H9 (cell line): ENCODE data around the gene SURF4. TPM values are rescaled to one million over a fixed set of nuclear protein-coding genes. Genes with fewer than 3 reads are reported as not detected.

Experiments
- DNase-seq: peaks from one replicate; pipeline ENCODE4 v3.0.0-alpha.2; 2017
- H2AFZ ChIP-seq: one replicate; pipeline ENCODE4 v1.6.1; 2013; ENCODE audit warnings: mild to moderate bottlenecking, low read length, control low read depth, moderate library complexity
- H2AK5ac ChIP-seq: 2 replicates; pipeline ENCODE4 v1.6.1; 2013; ENCODE audit warnings: low read length, control low read depth, mixed read lengths; ENCODE audit not compliant: insufficient read length
- H2BK120ac ChIP-seq: one replicate; pipeline ENCODE4 v1.6.1; 2013; ENCODE audit warnings: low read depth, mild to moderate bottlenecking, low read length, control low read depth, inconsistent platforms; ENCODE audit not compliant: poor library complexity, severe bottlenecking
- H2BK12ac ChIP-seq: 2 replicates; pipeline ENCODE4 v1.6.1; 2013; ENCODE audit warnings: low read length, control low read depth, mixed read lengths, low read depth; ENCODE audit not compliant: insufficient read length
- H2BK15ac ChIP-seq: 2 replicates; pipeline ENCODE4 v1.6.1; 2013; ENCODE audit warnings: low read depth, low read length, control low read depth
- H2BK20ac ChIP-seq: one replicate; pipeline ENCODE4 v1.6.1; 2013; ENCODE audit warnings: low read depth, mild to moderate bottlenecking, low read length, control low read depth, inconsistent platforms; ENCODE audit not compliant: poor library complexity, severe bottlenecking
- H2BK5ac ChIP-seq: 2 replicates; pipeline ENCODE4 v1.6.1; 2013; ENCODE audit warnings: low read length, control low read depth, mixed read lengths; ENCODE audit not compliant: insufficient read length
- H3K14ac ChIP-seq: 2 replicates; pipeline ENCODE4 v1.6.1; 2013; ENCODE audit warnings: low read length, control low read depth; ENCODE audit not compliant: insufficient read depth
- H3K18ac ChIP-seq: 2 replicates; pipeline ENCODE4 v1.6.1; 2013; ENCODE audit warnings: low read depth, mild to moderate bottlenecking, mixed read lengths, low read length, control low read depth; ENCODE audit not compliant: insufficient read length
- H3K23ac ChIP-seq: 2 replicates; pipeline ENCODE4 v1.6.1; 2013; ENCODE audit warnings: low read length, control low read depth, mixed read lengths, low read depth; ENCODE audit not compliant: insufficient read length
- H3K23me2 ChIP-seq: 2 replicates; pipeline ENCODE4 v1.6.1; 2013; ENCODE audit warnings: low read depth, mild to moderate bottlenecking, mixed read lengths, low read length, control low read depth; ENCODE audit not compliant: insufficient read length, poor library complexity, severe bottlenecking
- H3K27ac ChIP-seq: 2 replicates; pipeline ENCODE4 v1.5.1; 2013; ENCODE audit warnings: low read length, control low read depth, mixed read lengths, low read depth; ENCODE audit not compliant: insufficient read length
- H3K27me3 ChIP-seq: 2 replicates; pipeline ENCODE4 v1.6.1; 2013; ENCODE audit warnings: low read length, control low read depth, inconsistent platforms; ENCODE audit not compliant: insufficient read depth
- H3K4ac ChIP-seq: 2 replicates; pipeline ENCODE4 v1.6.1; 2013; ENCODE audit warnings: low read depth, mild to moderate bottlenecking, control low read depth, inconsistent platforms, low read length, moderate library complexity
- H3K4me1 ChIP-seq: 2 replicates; pipeline ENCODE4 v1.6.1; 2013; ENCODE audit warnings: low read length, control low read depth, inconsistent platforms; ENCODE audit not compliant: insufficient read depth
- H3K4me2 ChIP-seq: 2 replicates; pipeline ENCODE4 v1.6.1; 2013; ENCODE audit warnings: low read length, control low read depth, mixed read lengths; ENCODE audit not compliant: insufficient read length, insufficient read depth
- H3K56ac ChIP-seq: 2 replicates; pipeline ENCODE4 v1.6.1; 2013; ENCODE audit warnings: low read depth, mild to moderate bottlenecking, mixed read lengths, low read length, control low read depth; ENCODE audit not compliant: insufficient read length
- H3K79me1 ChIP-seq: 2 replicates; pipeline ENCODE4 v1.6.1; 2013; ENCODE audit warnings: low read depth, mild to moderate bottlenecking, moderate library complexity, low read length, control low read depth, inconsistent platforms; ENCODE audit not compliant: insufficient read depth, poor library complexity, severe bottlenecking
- H3K79me2 ChIP-seq: 2 replicates; pipeline ENCODE4 v1.6.1; 2013; ENCODE audit warnings: low read length, control low read depth, inconsistent platforms; ENCODE audit not compliant: insufficient read depth
- H3K9ac ChIP-seq: 2 replicates; pipeline ENCODE4 v1.6.1; 2013; ENCODE audit warnings: low read length, control low read depth, mixed read lengths; ENCODE audit not compliant: insufficient read length; ENCODE audit errors: extremely low read depth
- H3K9me3 ChIP-seq: one replicate; pipeline ENCODE4 v1.6.1; 2013; ENCODE audit warnings: low read depth, low read length, inconsistent platforms; ENCODE audit not compliant: control insufficient read depth
- H3T11ph ChIP-seq: one replicate; pipeline ENCODE4 v1.6.1; 2013; ENCODE audit warnings: mild to moderate bottlenecking, low read length, control low read depth, inconsistent platforms
- H4K20me1 ChIP-seq: one replicate; pipeline ENCODE4 v1.6.1; 2013; ENCODE audit not compliant: control insufficient read depth, insufficient read length, insufficient read depth
- H4K5ac ChIP-seq: 2 replicates; pipeline ENCODE4 v1.6.1; 2013; ENCODE audit warnings: low read depth, mild to moderate bottlenecking, mixed read lengths, low read length, control low read depth; ENCODE audit not compliant: insufficient read length
- H4K8ac ChIP-seq: replicated peaks from 2 replicates; pipeline ENCODE4 v1.6.1; 2013; ENCODE audit warnings: low read length, control low read depth, mixed read lengths, low read depth; ENCODE audit not compliant: insufficient read length
- H4K91ac ChIP-seq: 2 replicates; pipeline ENCODE4 v1.6.1; 2013; ENCODE audit warnings: low read depth, mild to moderate bottlenecking, moderate library complexity, mixed read lengths, low read length, control low read depth; ENCODE audit not compliant: insufficient read length
- H3K27ac Mint-ChIP-seq, 3 experiments: 2 replicates in 2 of 3; 3 replicates in 1 of 3; pipeline ENCODE4 v1.8.0; 2020 to 2021; ENCODE audit warnings: mixed read lengths in 3 of 3, mild to moderate bottlenecking in 1 of 3, moderate library complexity in 1 of 3
- H3K27me3 Mint-ChIP-seq: 2 replicates; pipeline ENCODE4 v1.8.0; 2021; ENCODE audit warnings: low read depth, mild to moderate bottlenecking, moderate library complexity, mixed read lengths
- H3K36me3 Mint-ChIP-seq, 3 experiments: 2 replicates in 2 of 3; 3 replicates in 1 of 3; pipeline ENCODE4 v1.8.0; 2020 to 2021; ENCODE audit warnings: low read depth in 3 of 3, mixed read lengths in 3 of 3; ENCODE audit not compliant: insufficient read depth in 1 of 3
- H3K4me1 Mint-ChIP-seq, 2 experiments: 2 replicates each; pipeline ENCODE4 v1.8.0; 2020; ENCODE audit warnings: mixed read lengths in 2 of 2
- H3K4me3 Mint-ChIP-seq, 2 experiments: 2 replicates in 1 of 2; 3 replicates in 1 of 2; pipeline ENCODE4 v1.8.0; 2020 to 2021; ENCODE audit warnings: mild to moderate bottlenecking in 2 of 2, mixed read lengths in 2 of 2, moderate library complexity in 1 of 2
- H3K9me3 Mint-ChIP-seq, 2 experiments: 2 replicates in 1 of 2; 3 replicates in 1 of 2; pipeline ENCODE4 v1.8.0; 2020; ENCODE audit warnings: mild to moderate bottlenecking in 2 of 2, mixed read lengths in 2 of 2, moderate library complexity in 1 of 2
- WGBS: extraction: QIAGEN DNeasy Blood & Tissue Kit; methylation state at CpG from one replicate; pipeline ENCODE4 v1.1.7; 2013; ENCODE audit warnings: missing lambda C conversion rate, low lambda C conversion rate, mixed read lengths; ENCODE audit not compliant: insufficient read length; ENCODE audit errors: extremely low coverage; 5-methylcytosine and 5-hydroxymethylcytosine counted together
- total RNA-seq: library from RNA; stranded (reverse); gene quantifications from 2 replicates; pipeline ENCODE4 v1.2.1, GENCODE V29; 2021
- TF ChIP-seq, protein P1 (sequence below): fragments of 200-600 bp; sonication (generic); conservative IDR thresholded peaks from 3 replicates; pipeline ENCODE4 v1.8.0; 2021; ENCODE audit warnings: antibody characterized with exemption, mild to moderate bottlenecking

SURF4 gene
- total RNA-seq, 1 experiment from 2014 or later, result 146 TPM

DNA sequence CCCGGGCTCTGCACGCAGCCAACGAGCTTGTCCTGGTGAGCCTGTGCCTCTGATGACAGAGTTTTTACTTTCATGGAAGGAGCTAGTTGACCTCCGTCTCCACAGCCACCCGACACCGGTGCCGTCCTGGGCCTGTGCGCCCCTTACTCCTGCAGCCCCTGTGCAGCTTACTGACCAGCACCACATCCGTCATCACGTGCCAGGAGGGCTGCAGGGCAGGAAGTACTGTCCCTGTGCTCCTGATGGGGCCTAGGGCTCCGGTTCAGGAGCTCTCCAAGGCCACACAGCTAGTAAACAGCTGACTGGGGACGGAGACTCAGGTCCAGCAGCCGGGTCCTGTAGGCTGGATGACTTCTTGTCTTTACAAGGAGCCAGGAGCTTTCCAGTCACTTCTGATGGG, 10.5 kb upstream of the SURF4 start:
- Histone ChIP-seq H3K14ac (no peak overlapping the region), H3K9ac (no peak overlapping the region), H2BK120ac (no peak overlapping the region), H4K91ac (no peak overlapping the region), H4K5ac (no peak overlapping the region), H3K56ac (no peak overlapping the region), H2BK12ac (no peak overlapping the region), H4K8ac (no peak overlapping the region), H2BK20ac (no peak overlapping the region), H3K4me2 (no peak overlapping the region), H3K23ac (no peak overlapping the region), H3T11ph (no peak overlapping the region), H3K79me2 (no peaks in the 10 kb centered on the region), H3K23me2 (no peaks in the 10 kb centered on the region), H3K79me1 (no peaks in the 10 kb centered on the region), H3K4me1 (no peaks in the 10 kb centered on the region), H3K9me3 (no peaks in the 10 kb centered on the region), H3K27ac (no peak overlapping the region), H3K18ac (no peak overlapping the region), H2AK5ac (no peak overlapping the region), H3K4ac (no peak overlapping the region), H3K27me3 (no peaks in the 10 kb centered on the region), H2BK15ac (no peak overlapping the region), H4K20me1 (peaks cover 3% of the 10 kb centered on the region), H2BK5ac (no peak overlapping the region), H2AFZ (no peak overlapping the region)
- no peak for DNase-seq
- Mint-ChIP-seq H3K27me3 (peaks cover 20% of the 10 kb centered on the region), H3K36me3 (peaks cover 0 to 1% (median 0%) of the 10 kb centered on the region in 3 experiments; a peak in 1 of 7 replicates), H3K4me3 (no peak overlapping the region), H3K9me3 (peaks cover 8 to 13% of the 10 kb centered on the region in 2 experiments), H3K4me1 (no peaks in the 10 kb centered on the region), H3K27ac (no peak overlapping the region)
- TF ChIP-seq, protein P1, sequence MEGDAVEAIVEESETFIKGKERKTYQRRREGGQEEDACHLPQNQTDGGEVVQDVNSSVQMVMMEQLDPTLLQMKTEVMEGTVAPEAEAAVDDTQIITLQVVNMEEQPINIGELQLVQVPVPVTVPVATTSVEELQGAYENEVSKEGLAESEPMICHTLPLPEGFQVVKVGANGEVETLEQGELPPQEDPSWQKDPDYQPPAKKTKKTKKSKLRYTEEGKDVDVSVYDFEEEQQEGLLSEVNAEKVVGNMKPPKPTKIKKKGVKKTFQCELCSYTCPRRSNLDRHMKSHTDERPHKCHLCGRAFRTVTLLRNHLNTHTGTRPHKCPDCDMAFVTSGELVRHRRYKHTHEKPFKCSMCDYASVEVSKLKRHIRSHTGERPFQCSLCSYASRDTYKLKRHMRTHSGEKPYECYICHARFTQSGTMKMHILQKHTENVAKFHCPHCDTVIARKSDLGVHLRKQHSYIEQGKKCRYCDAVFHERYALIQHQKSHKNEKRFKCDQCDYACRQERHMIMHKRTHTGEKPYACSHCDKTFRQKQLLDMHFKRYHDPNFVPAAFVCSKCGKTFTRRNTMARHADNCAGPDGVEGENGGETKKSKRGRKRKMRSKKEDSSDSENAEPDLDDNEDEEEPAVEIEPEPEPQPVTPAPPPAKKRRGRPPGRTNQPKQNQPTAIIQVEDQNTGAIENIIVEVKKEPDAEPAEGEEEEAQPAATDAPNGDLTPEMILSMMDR, result no peak
- no CpG with 5 or more reads among the region's 13 CpGs for WGBS
